HepG2 (cell line): ENCODE measurements around the gene MAP1LC3B. TPM values are rescaled to one million over a fixed set of nuclear protein-coding genes. Genes with fewer than 3 reads are reported as not detected.
A peak's percentile ranks its signal among the peaks of the same experiment; 100 is the strongest.

Source experiments
- BCL3 ChIP-seq: sonication (generic); formaldehyde crosslinking; IDR thresholded peaks from 2 replicates; pipeline ENCODE4 v1.5.1; 2020; ENCODE audit warnings: mild to moderate bottlenecking, missing genetic modification reagents, moderate library complexity
- CHCHD3 ChIP-seq: sonication (generic); formaldehyde crosslinking; IDR thresholded peaks from 2 replicates; pipeline ENCODE4 v1.8.0; 2022; ENCODE audit warnings: mild to moderate bottlenecking, missing genetic modification reagents, moderate library complexity
- DPF2 ChIP-seq: sonication (generic); formaldehyde crosslinking; IDR thresholded peaks from 2 replicates; pipeline ENCODE4 v1.4.0; 2020; ENCODE audit warnings: mild to moderate bottlenecking, low read depth, missing genetic modification reagents, borderline replicate concordance
- FOXJ3 ChIP-seq: sonication (generic); formaldehyde crosslinking; IDR thresholded peaks from 2 replicates; pipeline ENCODE4 v1.4.0; 2020; ENCODE audit warnings: missing genetic modification reagents, mild to moderate bottlenecking, borderline replicate concordance
- GATA4 ChIP-seq: sonication (generic); IDR thresholded peaks from 2 replicates; pipeline ENCODE4 v1.6.1; 2016; ENCODE audit warnings: antibody characterized with exemption, low read depth, borderline replicate concordance
- HMGA1 ChIP-seq: sonication (generic); formaldehyde crosslinking; conservative IDR thresholded peaks from 2 replicates; pipeline ENCODE4 v1.4.0; 2020; ENCODE audit warnings: missing genetic modification reagents
- HNRNPLL ChIP-seq: fragments of 200-400 bp; formaldehyde crosslinking; IDR thresholded peaks from 2 replicates; pipeline ENCODE4 v1.6.1; 2017; ENCODE audit warnings: mild to moderate bottlenecking, low read depth, low read length; ENCODE audit not compliant: poor library complexity, severe bottlenecking
- MTF2 ChIP-seq: sonication (generic); formaldehyde crosslinking; IDR thresholded peaks from 2 replicates; pipeline ENCODE4 v1.5.0; 2020; ENCODE audit warnings: missing genetic modification reagents, borderline replicate concordance
- MXI1 ChIP-seq: IDR thresholded peaks from 3 replicates; pipeline ENCODE4 v1.6.1; 2012; ENCODE audit warnings: low read depth, low read length, inconsistent platforms, borderline replicate concordance
- POLR2A ChIP-seq, 2 experiments: IDR thresholded peaks; 2 replicates each; pipeline ENCODE4 v1.6.1; 2011; ENCODE audit warnings: low read depth in 2 of 2, low read length in 2 of 2, mild to moderate bottlenecking in 1 of 2, moderate library complexity in 1 of 2; ENCODE audit not compliant: insufficient read depth in 1 of 2
- SALL1 ChIP-seq: sonication (generic); formaldehyde crosslinking; IDR thresholded peaks from 2 replicates; pipeline ENCODE4 v1.8.0; 2022; ENCODE audit warnings: mild to moderate bottlenecking, missing genetic modification reagents
- SOX5 ChIP-seq: IDR thresholded peaks from 2 replicates; pipeline ENCODE4 v1.6.1; 2016; ENCODE audit warnings: borderline replicate concordance
- SOX6 ChIP-seq, 2 experiments: fragments of 450-650 bp in 1 of 2; sonication (generic) in 1 of 2; formaldehyde crosslinking in 1 of 2; IDR thresholded peaks; 2 replicates each; pipeline versions ENCODE4 v1.4.0 to v1.6.1; 2017 to 2020; ENCODE audit warnings: antibody characterized with exemption in 1 of 2, mild to moderate bottlenecking in 1 of 2, missing genetic modification reagents in 1 of 2
- SP4 ChIP-seq: sonication (generic); formaldehyde crosslinking; IDR thresholded peaks from 2 replicates; pipeline ENCODE4 v1.8.1; 2023; ENCODE audit warnings: mild to moderate bottlenecking, missing genetic modification reagents
- ZBTB8A ChIP-seq: sonication (generic); formaldehyde crosslinking; IDR thresholded peaks from 2 replicates; pipeline ENCODE4 v1.4.0; 2020; ENCODE audit warnings: mild to moderate bottlenecking, low read depth, missing genetic modification reagents, borderline replicate concordance
- ZFYVE20 ChIP-seq: sonication (generic); formaldehyde crosslinking; IDR thresholded peaks from 2 replicates; pipeline ENCODE4 v1.8.0; 2023; ENCODE audit warnings: low read depth, mild to moderate bottlenecking, moderate library complexity, missing genetic modification reagents, borderline replicate concordance
- ZNF318 ChIP-seq: sonication (generic); formaldehyde crosslinking; IDR thresholded peaks from 2 replicates; pipeline ENCODE4 v1.4.0; 2020; ENCODE audit warnings: mild to moderate bottlenecking, missing genetic modification reagents
- ZNF777 ChIP-seq: sonication (generic); formaldehyde crosslinking; IDR thresholded peaks from 2 replicates; pipeline ENCODE4 v1.4.0; 2020; ENCODE audit warnings: missing genetic modification reagents
- ZNF850 ChIP-seq: sonication (generic); formaldehyde crosslinking; conservative IDR thresholded peaks from 2 replicates; pipeline ENCODE4 v1.9.0; 2021; ENCODE audit warnings: mild to moderate bottlenecking, missing genetic modification reagents
- ZSCAN20 ChIP-seq: sonication (generic); formaldehyde crosslinking; IDR thresholded peaks from 2 replicates; pipeline ENCODE4 v1.4.0; 2020; ENCODE audit warnings: missing genetic modification reagents, mild to moderate bottlenecking, borderline replicate concordance
- polyA plus RNA-seq, 8 experiments: library from polyadenylated mRNA; depleted of rRNA in 3 of 8; stranded (reverse) in 7 of 8; unstranded in 1 of 8; fragments of >200 nt; fragmentation: Illumina TruSeq in 4 of 8; extraction: Trizol in 4 of 8; gene quantifications; 2 replicates each; pipeline versions ENCODE4 v1.2.1 to v1.2.3, GENCODE V29; 2011 to 2016; ENCODE audit warnings: low read depth in 4 of 8, missing spikeins in 1 of 8, mixed read lengths in 1 of 8; ENCODE audit not compliant: insufficient read depth in 1 of 8
- total RNA-seq, 5 experiments: library from RNA; depleted of rRNA; stranded (reverse); fragments of >200 nt; fragmentation: Illumina TruSeq; extraction: Trizol; gene quantifications; 2 replicates each; pipeline ENCODE4 v1.2.3, GENCODE V29; 2016; ENCODE audit warnings: low read depth in 1 of 5

Gene MAP1LC3B
- total and polyA plus RNA-seq, 2 of the 13 experiments (the other 11 are each of a cell fraction or from before 2014, with no cell fraction given), result 15.7 to 37.4 TPM

- no peak for TF ChIP-seq GATA4
- TF ChIP-seq HMGA1, result no peak
- 0 out of 2 replicates have a peak, but pooled peaks have one; percentile 29 for TF ChIP-seq DPF2
- TF ChIP-seq ZNF777 (CRISPR knock-in tag), result peak; percentile 83; the same call in 1 of the 2 replicates
- peak; percentile 27 for TF ChIP-seq SALL1 (CRISPR knock-in tag)
- TF ChIP-seq SP4 (CRISPR knock-in tag), result no peak
- no peak; the same call in 1 of the 2 replicates for TF ChIP-seq SOX5 (CRISPR knock-in tag)
- TF ChIP-seq MXI1, result peak; percentile 65; the same call in 2 of the 3 replicates
- TF ChIP-seq BCL3 (CRISPR knock-in tag), result peak; percentile 36; the same call in 1 of the 2 replicates
- peak; percentile 76; the same call in 1 of the 2 replicates for TF ChIP-seq ZSCAN20 (CRISPR knock-in tag)
- peak; percentile 99 for TF ChIP-seq ZBTB8A (CRISPR knock-in tag)
- peak; percentile 93 for TF ChIP-seq ZNF850
- peak; percentile 52; the same call in 1 of the 2 replicates for TF ChIP-seq ZNF318 (CRISPR knock-in tag)
- TF ChIP-seq HNRNPLL, result peak; percentile 90
- peak; percentile 99 for TF ChIP-seq MTF2
- TF ChIP-seq CHCHD3 (CRISPR knock-in tag), result peak; percentile 42; the same call in 1 of the 2 replicates
- TF ChIP-seq SOX6 (IDR thresholded peaks at IDR 0.05), result no peak
- TF ChIP-seq SOX6 (CRISPR knock-in tag; IDR thresholded peaks at IDR 0.05), result peak; percentile 39
- TF ChIP-seq FOXJ3 (CRISPR knock-in tag), result peak; percentile 36; the same call in 1 of the 2 replicates
- peak; percentile 50; the same call in 1 of the 2 replicates for TF ChIP-seq ZFYVE20 (CRISPR knock-in tag)
- TF ChIP-seq POLR2A (IDR thresholded peaks at IDR 0.05; ENCODE audit: insufficient read depth in 1 of 2, low read depth in 2 of 2, low read length in 2 of 2), result peak in 1 of 2 experiments; percentile 6; a peak in 1 of 4 replicates
Measured at GRCh38 chr16:87384162-87384874, 7.8 kb upstream of the MAP1LC3B start (continued).
